Activated CD4-positive, alpha-beta T cell treated with anti-CD3 and anti-CD28 coated beads, Interleukin-2, amount 10 ng/mL, durations not matched to agents 7 days and 5 days (primary cell): ENCODE measurements around the gene MPC2. TPM values are rescaled to one million over a fixed set of nuclear protein-coding genes. Genes with fewer than 3 reads are reported as not detected.

Source experiments
- total RNA-seq, 2 experiments: library from RNA; stranded (reverse); gene quantifications; one replicate each; pipeline ENCODE4 v1.2.3, GENCODE V29; 2021

Gene MPC2
- total RNA-seq, 2 experiments from 2014 or later = 51.9 to 53.0 TPM

Other genes starting within 250 kb of the MPC2 start
- 10 to 100 TPM; 12.5 to 14.1 TPM for gene MPZL1, start 215.1 kb downstream of the MPC2 start, total RNA-seq
- under 1 TPM in 1 of 2 experiments, not detected in 1; 0.15 TPM for gene ADCY10, start 22.9 kb downstream of the MPC2 start, total RNA-seq
- 10 to 100 TPM; 21.9 to 24.6 TPM for gene DCAF6, start 389 bp downstream of the MPC2 start, total RNA-seq
- under 1 TPM; 0.10 to 0.17 TPM for gene GPR161, start 199.9 kb upstream of the MPC2 start, total RNA-seq
- gene TIPRL, start 241.9 kb upstream of the MPC2 start, total RNA-seq = 10 to 100 TPM; 44.4 to 50.3 TPM